GM19025 (cell line): Measurements from ENCODE around the gene SRC.

Experiments
- ATAC-seq: cut with Tn5 transposase; IDR thresholded peaks from one replicate; pipeline ENCODE4 v1.9.1; 2021; ENCODE audit warnings: mild to moderate bottlenecking, low read depth, moderate library complexity; ENCODE audit not compliant: unreplicated experiment

SRC gene

DNA sequence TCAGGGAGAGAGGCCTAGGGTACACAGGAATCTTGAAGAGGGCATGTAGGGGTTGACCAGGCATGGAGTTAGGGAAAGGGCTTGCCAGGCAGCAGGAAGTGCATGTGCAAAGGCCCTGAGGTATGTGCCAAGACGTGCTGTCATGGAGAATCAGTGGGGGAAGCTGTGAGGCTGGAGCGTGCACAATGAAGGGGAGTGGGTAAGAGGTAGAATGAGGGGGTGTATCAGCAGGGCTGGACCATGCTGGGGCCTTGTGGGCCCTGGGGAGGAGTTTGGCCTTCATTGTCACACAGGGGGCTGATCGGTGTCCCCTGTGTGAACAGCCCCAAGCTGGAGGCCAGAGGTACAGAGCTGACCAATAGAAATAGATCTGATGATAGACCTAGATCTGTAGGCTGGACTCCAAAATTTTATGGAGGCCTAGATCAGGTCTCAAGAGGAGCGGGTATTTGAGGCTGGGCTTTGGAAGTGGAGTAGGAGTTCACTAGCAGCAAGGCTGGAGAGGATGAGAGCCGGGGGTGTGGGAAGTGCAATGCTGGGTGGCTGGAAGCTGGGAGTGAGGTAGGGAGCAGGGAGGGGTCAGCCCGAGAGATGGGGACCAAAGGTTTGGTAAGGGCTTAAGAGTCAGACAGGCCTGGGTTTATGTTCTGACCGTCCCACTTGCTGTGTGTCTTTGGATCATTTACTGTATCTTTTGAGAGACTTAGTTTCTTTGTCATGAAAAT is 3.0 kb downstream of the SRC start:
- no peak for ATAC-seq

DNA sequence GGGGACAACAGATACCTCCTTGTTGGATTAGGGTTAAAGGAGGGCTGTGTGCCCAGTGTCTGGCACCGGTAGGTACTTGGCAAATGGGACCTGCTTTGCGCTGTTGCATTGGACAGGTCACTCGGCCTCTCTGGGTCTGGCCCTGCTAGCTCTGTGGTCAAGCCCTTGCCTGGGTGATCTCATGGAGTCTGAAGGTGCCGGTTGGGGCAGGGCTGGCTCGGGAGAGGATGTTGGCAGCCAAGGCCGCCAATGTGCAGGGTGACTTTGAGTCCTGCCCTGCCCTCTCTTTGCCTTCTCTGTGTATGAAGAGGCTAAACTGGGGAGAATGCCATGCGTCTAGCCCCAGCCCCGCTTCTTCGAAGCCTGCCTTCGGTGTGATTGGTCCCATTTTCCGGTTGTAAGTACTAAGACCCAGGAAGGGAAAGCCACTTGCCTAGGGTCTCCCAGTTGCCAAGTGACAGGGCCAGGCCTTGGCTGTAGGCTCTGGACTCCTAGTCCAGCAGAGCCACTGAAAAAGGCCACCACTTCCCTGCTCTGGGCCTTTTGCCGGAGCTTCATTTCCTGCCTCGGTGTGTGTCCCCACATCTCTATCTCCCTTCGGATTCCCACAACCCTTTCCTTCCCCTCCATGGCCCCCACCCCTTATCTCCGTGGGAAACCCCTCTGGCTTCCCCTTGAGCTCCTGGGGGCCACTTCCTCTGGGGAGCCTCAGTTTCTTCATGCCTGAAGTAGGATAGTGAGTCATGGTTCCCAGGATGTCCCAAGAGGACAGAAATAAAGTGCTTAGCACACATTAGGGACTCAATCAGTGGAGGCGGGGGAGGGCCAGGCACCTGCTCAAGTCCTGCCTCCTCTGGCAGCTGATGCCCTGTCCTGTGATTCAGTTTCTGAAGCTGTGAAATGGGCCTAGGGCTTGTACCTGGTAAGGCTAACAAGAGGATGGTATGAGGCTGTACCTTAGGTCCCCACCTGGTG is 3.9 kb downstream of the SRC start:
- no peak for ATAC-seq

DNA sequence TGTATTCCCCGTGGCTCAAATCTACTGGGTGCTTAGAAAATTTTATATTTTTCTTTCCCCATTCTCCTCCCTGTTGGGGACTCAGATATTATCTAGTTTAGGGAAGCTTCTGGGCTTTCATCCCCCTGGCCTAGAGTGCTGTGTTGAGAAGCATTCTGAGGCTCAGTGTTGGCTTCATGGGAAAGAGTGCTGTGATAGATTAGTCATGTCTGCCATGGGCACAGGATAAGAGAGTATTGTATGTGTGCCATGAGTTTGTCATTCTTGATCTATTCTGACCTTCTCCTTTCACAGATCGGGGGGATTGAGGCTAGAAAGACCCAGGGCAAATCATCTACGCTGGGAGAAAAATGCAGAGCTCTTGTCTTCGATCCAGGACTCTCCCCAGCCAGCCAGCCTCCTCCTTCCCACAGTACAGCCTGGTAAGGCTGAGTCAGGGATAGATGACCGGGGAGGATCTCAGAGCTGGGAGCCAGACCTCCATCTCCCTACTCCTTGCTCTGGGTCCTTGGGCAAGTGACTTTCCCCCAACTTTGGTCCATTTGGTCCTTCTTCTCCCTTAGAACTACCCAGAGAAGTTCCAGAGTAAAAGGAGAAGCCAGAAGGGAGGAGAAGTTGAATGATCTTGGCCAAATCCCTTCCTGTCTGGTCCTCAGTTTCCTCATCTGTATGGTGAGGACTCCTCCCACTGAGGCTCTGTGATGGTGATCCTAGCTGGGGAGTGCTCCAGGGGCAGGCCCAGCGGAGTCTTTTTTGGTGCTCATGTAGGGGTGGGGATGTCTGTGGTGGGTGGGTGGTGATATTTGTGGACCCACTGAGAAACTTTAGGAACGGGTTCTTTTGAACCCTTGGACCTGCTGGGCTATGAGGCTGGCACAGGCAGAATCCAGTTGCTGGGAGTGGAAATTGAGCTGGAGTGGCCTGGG is 5.0 kb downstream of the SRC start:
- no peak for ATAC-seq

DNA sequence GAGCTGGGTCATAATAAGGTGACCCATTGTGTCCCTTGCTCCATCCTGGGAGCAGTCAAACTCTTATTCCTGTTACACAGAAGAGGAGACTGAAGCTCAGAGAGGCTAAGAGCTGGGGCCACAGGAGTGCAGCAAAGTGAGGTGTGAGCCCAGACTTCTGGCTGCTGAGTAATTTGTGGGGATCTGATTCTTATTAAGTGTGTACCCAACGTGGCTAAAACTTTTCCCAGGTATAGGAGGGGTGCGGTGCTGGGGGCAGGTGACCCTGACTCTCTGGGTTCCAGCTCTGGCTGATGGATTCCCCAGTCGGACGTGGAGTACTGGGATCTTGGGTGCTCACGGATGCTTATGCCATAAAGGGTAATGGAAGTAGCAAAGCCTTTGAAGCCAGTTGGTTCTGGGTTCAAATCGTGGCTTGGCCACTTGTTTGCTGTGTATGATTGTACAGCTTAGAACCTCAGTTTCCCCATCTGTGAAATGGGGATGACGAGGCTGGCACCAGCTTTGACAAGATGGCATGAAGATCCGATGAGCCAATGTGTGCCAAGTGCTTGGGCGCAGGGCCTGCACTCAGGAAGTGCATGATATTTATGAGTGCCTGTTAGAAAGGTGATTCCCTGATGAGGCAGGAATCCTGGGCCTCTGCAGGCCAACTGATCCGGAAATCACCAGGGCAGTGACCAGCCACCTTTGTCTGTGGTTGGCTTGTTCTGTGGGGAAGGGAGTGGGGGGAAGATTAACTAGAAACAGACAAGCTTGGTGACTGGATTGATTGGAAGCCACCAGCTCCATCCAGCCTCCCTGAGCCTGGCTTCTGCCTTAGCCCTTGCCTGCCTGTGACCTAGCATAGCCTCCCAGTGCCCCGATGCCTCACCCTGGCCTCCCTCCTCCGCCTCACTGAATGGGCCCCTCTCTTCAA is 6.0 kb downstream of the SRC start:
- no peak for ATAC-seq

DNA sequence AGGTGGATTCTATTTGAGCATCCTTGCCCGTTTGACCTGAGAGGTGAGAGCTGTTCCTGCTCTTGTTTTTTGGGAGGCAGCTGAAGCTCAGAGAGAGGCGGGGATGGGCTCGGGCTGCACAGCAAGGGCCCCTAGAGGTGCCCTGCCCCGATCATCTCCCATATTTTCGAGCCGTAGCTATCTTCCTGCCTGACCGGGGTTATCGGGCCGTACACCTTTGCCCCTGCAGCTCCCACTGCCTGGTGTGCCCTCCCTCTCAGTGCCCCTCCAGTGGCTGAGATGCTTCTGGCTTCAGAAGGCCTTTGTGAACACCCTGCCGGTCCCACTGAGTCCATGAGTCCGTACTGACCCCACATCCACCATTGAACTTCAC is 6.7 kb downstream of the SRC start:
- ATAC-seq: no peak

DNA sequence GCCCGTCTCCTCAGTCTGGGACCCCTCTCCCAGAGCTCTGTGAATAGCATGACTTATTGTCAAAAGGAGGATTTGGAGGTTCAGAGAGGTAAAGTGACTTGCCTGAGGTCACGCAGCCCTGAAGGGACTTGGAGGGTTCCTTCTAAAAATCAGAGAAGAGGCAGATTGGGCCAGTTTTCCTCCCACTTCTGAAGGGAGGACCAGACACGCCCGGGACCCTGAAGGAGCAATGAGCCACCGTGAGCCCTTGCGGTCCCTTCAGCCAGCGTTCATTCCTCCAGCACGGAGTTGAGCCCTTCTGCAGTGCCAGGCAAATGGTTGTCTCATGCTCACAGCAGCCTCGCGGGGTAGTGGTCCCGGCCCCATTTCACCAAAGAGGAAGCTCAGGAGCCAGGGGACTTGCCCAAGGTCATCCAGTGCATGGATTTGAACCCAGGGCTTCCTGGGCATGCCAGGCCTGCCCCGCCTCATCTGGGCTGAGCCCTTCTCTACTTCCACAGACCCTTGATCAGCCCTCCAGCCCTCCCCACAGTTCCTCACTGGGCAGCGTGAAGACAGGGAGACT is 7.4 kb downstream of the SRC start:
- no peak for ATAC-seq

DNA sequence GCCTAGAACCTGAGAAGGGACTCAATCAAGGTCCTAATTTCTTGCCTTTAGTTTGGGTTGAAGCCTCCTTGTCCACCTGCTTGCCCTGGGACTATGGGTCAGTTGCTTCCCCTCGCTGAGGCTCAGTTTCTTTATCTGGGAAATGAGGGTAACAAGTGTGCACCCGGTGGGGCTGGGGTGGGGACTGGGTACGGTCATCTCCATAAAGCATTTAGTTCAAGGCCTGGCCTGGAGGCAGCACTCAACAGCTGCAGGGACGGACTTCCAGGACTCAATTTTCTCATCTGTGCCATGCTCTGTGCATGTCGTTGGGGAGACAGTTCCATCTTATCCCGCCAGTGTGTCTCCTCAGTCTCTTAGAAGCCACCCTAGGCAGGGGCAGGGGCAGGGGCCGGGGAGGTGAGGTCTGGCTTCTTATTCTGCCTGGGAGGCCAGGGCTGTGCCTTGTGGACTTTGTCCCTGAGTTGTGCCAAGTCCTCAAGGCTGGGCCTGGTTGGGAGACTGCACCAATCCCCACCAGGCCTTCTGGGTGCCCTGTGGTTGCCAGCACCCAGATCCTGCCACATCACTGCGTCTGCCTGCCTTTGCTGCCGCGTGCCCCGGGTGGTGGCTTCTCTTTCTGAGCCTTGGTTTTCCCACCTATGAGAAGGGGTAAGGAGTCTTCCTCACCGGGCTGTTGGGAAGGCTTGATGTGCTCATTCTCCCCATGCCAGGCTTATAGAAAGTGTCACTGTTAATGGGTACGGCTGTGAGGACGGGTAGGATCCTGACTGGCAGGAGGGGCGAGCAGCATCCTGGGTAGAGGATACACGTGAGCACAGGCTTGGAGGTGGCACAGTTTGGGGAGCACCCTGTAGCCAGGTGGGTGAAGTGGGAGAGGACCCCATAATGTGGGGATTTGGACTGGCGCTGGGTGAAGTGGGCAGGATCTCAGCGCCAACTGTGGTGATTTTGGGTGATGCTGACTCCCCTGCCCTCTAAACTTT is 8.6 kb downstream of the SRC start:
- no peak for ATAC-seq

DNA sequence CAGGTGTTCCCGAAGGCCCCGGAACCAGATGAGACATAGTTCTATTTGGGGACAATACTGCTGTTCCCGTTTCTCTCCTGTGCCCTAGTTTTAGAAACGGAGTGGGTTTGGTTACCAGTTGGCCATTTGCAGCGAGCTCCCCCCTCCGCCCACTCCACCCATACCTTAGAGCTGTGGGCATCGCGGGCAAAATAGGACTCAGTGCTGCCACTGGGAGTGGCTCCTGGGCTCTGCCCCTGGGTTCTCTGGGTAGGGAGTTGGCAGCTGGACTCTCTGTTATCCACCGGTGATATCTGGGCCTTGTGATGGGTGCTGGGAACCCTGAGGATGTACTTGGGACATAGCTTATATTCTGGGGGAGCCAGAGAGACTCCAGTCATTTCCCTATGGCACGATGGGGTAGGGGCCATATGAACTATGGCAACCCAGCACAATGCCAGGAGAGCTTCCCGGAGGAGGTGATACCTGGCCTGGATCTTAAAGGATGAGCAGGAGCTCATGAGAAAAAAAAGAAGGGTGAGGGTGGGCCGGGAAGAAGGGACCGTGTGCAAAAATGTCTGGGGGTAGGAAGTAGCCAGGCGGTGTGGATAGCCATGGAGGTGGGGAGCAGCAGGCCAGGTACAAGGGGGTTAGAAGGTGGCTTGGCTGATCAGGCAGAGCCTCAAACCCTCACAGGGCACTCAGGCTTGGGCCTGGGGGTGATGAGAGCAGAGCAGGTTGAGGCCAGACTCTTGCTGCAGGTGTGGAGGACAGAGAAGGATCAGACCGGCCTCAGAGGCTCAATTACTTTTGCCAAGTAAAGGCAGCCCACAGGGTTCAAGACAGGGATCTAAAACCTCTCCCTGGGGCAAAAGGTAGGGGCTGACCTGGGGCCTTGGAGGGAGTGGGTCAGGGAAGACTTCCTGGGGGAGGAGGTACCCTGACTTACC is 9.6 kb downstream of the SRC start:
- no peak for ATAC-seq

DNA sequence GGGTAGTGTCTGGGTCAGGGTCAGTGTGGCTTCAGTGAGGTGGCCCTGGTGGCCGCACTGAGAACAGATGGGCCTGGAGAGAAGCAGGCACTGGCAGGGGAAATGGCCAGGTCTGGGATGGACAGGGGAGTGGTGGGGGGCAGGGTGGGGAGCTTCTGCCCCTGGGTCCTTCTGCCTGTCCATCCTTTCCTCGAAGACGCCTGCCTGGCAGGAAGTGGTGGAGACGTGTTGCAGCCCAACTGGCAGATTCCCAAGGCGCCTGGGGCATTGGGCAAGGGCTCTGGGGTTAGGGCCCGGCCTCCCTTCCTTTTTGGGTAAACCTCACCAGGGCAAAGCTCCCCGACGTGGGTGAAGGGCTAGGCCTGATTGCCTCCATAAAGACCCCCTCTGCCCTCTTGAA is 10.4 kb downstream of the SRC start:
- ATAC-seq: no peak

DNA sequence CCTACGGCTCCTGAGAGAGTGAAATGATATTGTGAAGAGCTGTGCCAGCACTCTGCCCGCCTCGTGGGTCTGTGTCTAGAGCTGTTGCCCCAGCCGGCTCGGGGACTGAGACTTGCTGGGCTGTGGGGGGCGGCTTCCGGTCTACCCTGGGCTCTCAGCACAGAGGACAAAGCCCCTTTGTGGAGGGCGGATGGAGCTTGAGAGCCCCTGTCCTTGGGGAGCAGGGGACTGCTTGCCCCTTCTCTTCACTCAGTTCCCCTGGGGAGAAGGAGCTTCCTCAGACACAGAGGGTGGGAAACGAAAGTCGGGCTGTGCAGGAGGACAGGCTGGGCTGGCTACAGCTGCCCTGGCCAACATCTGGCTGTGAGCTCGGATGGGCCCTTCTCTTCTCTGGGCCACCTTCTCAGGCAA is 11.0 kb downstream of the SRC start:
- ATAC-seq: no peak

DNA sequence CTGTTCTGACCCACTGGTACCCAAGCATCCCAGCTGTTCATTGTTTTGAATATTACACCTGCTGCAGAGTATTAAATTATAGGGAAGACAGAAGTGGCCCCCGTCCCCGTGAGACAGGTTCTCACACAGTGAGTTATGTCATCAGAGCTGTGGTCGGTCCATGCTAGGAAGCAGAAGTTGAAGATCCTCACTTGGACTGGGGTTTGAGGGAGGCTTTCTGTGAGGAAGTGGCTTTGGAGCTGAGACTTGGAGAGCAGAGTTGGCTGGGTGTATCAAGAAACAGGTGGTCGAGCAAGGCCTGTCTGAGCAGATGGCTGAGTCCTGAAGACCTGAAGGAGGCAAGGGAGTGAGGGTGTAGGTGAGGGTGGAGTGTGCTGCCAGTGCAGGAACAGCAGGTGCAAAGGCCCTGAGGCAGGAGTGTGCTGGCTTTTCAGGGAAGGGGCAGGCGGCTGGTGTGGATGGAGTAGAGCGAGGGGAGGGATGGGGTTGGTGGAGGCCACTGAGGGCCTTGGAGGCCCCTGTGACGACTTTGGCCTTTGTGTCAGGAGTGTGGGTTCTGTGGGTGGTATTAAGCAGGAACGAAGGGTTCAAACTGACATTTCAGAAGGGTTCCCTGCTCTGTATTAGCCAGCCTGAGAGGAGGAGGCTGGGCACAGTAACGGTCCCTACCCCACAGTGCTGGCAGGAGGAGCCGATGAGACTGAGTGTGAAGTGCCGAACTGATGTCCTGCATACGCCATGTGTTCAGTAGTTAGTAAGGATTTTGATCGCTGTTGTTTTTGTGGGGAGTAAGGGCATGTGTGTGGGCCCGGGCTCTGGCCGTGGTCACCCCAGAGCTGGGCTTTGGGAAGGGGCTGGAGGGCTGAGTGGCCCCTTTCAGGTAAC is 11.8 kb downstream of the SRC start:
- no peak for ATAC-seq

DNA sequence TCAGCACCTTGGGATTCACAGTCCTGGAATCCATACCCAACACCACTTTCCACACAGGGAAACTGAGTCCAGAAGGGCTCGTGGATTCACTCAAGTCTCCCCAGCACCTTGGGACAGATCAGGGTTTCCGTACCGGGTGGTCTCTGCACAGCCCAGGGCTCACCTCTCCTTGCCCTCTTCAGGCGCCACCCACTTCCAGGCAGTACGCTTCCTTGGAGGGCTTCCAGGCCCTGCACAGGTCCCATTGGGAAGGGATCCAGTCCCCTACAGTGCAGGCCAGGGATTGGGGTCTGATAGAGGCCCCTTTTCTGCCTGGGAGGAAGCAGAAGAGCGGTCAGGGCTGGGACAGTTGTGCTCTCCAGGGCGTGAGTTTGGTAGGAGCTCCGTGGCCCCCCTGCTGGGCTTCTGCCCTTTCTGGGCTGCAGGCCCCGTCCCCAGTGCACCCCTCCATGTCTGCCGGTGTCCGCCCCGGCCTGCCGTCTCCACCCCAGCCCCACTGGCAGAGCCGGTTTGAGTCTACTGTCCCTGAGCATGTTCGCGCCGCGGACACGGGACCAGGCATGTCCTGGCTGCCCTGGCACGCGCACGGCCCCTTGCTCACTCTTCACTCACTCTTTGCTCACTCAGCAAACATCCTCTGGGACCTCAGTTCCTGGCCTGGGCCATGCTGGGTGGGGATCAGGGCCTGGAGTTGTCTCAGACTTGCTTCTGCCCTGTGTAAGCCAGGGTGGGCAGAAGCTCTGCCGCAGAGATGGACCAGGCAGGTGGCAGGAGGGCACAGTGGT is 12.6 kb downstream of the SRC start:
- ATAC-seq: no peak

DNA sequence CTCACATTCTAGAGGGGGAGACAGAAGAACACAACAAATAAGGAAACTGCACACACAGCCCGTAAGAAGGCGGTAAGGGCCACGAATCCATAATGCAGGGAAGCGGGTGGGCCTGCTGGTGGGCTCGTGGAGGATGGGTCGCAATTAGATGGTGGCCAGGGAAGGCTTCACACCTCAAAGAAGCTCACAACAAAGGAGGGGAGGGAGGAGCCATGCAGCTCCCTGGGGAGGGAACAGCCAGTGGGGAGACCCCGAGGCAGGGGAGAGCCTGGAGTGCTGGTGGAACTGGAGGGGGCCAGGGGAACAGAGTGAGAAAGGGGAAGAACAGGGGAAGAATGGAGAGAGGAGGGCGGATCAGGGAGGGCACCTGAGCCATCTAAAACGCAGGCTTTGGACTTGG is 13.4 kb downstream of the SRC start:
- no peak for ATAC-seq

DNA sequence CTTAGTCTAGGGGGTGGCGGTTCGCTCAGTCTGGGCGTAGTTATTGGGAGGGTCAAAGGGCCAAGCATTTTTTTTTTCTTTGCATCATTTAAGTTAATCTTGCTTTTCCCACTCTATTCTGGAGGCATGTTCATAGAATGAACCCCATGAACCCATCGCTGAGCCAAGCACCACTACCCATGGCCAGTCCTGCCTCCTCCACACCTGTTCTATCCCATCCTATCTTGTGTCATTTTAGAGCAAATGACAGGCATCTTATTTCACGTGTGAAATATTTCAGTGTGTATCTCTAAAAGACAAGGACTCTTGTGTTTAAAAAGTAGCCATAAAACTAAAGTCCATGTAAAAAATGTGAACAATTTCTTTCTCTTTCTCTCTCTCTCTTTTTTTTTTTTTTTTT is 13.9 kb downstream of the SRC start:
- no peak for ATAC-seq

DNA sequence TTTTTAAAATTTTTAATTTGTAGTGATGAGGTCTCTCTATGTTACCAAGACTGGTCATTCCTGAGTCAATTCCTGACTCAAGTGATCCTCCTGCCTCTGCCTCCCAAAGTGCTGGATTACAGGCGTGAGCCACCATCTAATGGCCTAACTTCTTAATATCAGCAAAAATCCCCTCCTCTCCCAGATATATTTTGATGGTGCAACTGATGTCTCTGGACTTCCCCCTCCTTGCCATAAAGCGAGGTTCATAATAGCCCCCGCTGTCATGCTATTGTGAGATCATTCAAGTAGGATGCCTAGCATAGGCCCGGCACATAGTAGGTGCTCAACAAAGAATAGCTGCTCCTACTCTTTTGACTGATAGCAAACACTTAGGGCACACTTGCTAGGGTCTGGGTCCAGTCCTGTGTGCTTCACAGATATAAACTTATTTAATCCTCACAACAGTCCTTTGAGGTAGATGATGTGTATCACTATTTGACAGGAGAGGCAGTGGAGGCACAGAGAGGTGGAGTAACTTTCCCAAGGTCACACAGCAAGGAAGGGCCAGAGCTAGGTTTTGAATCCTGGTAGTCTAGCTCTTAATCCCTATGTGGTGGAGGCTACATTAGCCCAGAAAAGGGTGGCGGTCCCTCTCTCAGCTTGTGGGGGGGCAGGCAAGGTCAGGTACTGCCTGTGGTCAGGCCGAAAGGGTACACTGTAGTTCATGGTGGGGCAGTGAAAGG is 14.6 kb downstream of the SRC start:
- ATAC-seq: no peak
